Brain microvascular endothelial cell (primary cell): ENCODE data around the gene AGO3.

Experiments used
- DNase-seq: peaks from one replicate; pipeline ENCODE4 v3.0.0-alpha.2; 2020
- H3K27ac ChIP-seq: fragments of 250-450 bp; sonication (Bioruptor Pico); 2 replicates; pipeline ENCODE4 v1.5.1; 2020; ENCODE audit warnings: mild to moderate bottlenecking, moderate library complexity
- H3K27me3 ChIP-seq: fragments of 250-450 bp; sonication (Bioruptor Pico); replicated peaks from 2 replicates; pipeline ENCODE4 v1.5.1; 2020; ENCODE audit warnings: mild to moderate bottlenecking
- H3K36me3 ChIP-seq: fragments of 250-450 bp; sonication (Bioruptor Pico); replicated peaks from 2 replicates; pipeline ENCODE4 v1.5.1; 2020; ENCODE audit warnings: mild to moderate bottlenecking
- H3K4me3 ChIP-seq: 2 replicates; pipeline ENCODE4 v1.5.1; 2011; ENCODE audit warnings: low read depth, mild to moderate bottlenecking, control low read depth, low read length, moderate library complexity
- in situ Hi-C: cut with HindIII; loops from 2 replicates; pipeline ENCODE4 v1.10.0; 2017; ENCODE audit warnings: low sequenced_read_pairs, low pct_ligation_motif_present
- TF ChIP-seq, protein P1 (sequence below): IDR thresholded peaks from 2 replicates; pipeline ENCODE4 v1.5.1; 2011; ENCODE audit warnings: low read depth, mild to moderate bottlenecking, moderate library complexity, low read length, control low read depth, inconsistent platforms; ENCODE audit errors: missing control alignments

Gene AGO3

GRCh38 chr1:35893051-35893879 is 37.6 kb upstream of the AGO3 start:
- H3K36me3 ChIP-seq, result peaks cover 12% of the 10 kb centered on the region

GRCh38 chr1:35894183-35894582 is 36.7 kb upstream of the AGO3 start:
- peak; percentile 38 for DNase-seq
- TF ChIP-seq, protein P1, sequence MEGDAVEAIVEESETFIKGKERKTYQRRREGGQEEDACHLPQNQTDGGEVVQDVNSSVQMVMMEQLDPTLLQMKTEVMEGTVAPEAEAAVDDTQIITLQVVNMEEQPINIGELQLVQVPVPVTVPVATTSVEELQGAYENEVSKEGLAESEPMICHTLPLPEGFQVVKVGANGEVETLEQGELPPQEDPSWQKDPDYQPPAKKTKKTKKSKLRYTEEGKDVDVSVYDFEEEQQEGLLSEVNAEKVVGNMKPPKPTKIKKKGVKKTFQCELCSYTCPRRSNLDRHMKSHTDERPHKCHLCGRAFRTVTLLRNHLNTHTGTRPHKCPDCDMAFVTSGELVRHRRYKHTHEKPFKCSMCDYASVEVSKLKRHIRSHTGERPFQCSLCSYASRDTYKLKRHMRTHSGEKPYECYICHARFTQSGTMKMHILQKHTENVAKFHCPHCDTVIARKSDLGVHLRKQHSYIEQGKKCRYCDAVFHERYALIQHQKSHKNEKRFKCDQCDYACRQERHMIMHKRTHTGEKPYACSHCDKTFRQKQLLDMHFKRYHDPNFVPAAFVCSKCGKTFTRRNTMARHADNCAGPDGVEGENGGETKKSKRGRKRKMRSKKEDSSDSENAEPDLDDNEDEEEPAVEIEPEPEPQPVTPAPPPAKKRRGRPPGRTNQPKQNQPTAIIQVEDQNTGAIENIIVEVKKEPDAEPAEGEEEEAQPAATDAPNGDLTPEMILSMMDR, result no peak
- Histone ChIP-seq H3K27me3 (no peaks in the 10 kb centered on the region), H3K4me3 (no peak overlapping the region), H3K36me3 (peaks cover 12% of the 10 kb centered on the region), H3K27ac (no peak overlapping the region)
- in situ Hi-C loops, result no loop called here

More at GRCh38 chr1:35893051-35893879, 37.6 kb upstream of the AGO3 start:
- H3K27me3 ChIP-seq, result no peaks in the 10 kb centered on the region
- TF ChIP-seq, protein P1, result no peak
- no peak overlapping the region for H3K4me3 ChIP-seq
- in situ Hi-C loops, result no loop called here
- no peak for DNase-seq
- H3K27ac ChIP-seq, result no peak overlapping the region

DNA sequence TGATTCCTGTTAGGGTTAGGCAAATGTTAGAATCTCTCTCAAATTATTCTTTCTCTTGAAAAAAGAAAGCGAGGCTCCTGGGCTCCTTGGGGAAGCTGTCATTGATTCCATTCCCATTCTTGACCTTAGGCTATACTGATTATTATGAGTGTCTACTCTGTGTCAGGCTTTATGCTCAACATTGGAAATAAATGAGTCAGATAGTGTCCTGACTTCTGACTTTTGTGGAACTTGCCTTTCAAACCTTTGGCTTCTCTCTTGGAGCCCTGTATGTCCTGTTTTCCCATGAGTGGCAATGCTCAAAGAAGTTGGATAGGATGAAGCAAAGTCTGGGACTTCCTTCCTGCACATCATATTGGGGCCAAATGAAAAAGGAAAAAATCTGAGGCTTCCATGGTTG is 36.2 kb upstream of the AGO3 start:
- Histone ChIP-seq H3K27ac (no peak overlapping the region), H3K27me3 (no peaks in the 10 kb centered on the region), H3K36me3 (peaks cover 12% of the 10 kb centered on the region), H3K4me3 (no peak overlapping the region)
- DNase-seq, result no peak
- in situ Hi-C loops, result no loop called here
- TF ChIP-seq, protein P1, result no peak

- H3K4me3 ChIP-seq, result no peak overlapping the region
- in situ Hi-C loops, result no loop called here
- peaks cover 24% of the 10 kb centered on the region for H3K36me3 ChIP-seq
- TF ChIP-seq, protein P1, result peak; percentile 29
- H3K27ac ChIP-seq, result no peak overlapping the region
- no peaks in the 10 kb centered on the region for H3K27me3 ChIP-seq
- no peak for DNase-seq
Observed at GRCh38 chr1:35899941-35900340, 31.0 kb upstream of the AGO3 start.

- Histone ChIP-seq H3K36me3 (peaks cover 19% of the 10 kb centered on the region), H3K27me3 (no peaks in the 10 kb centered on the region), H3K4me3 (no peak overlapping the region), H3K27ac (no peak overlapping the region)
- in situ Hi-C loops, result no loop called here
- DNase-seq, result no peak
- TF ChIP-seq, protein P1, result no peak
Observed at GRCh38 chr1:35901235-35901634, 29.7 kb upstream of the AGO3 start.

DNA sequence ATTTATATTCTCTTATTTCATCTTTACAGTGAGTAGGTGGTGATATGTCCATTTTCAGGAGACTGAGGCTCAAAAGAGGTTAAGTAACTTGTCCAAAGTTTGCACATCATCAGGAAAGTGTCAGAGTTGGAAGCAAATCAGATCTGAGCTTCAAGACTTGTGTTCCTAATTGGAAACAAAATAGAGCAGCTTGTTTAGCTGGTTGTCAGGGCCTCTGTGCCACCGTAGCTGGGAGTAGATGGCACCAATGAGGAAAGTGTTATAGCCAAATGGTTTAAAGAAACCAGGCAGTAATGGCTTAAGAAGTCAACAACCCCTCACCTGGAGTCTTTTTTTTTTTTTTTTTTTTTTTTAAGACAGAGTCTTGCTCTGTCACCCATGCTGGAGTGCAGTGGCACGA is 28.2 kb upstream of the AGO3 start:
- no peaks in the 10 kb centered on the region for H3K27me3 ChIP-seq
- TF ChIP-seq, protein P1, result no peak
- no peak for DNase-seq
- no peak overlapping the region for H3K27ac ChIP-seq
- H3K4me3 ChIP-seq, result no peak overlapping the region
- in situ Hi-C loops, result no loop called here
- peaks cover 22% of the 10 kb centered on the region for H3K36me3 ChIP-seq
